GM18502 (cell line): Measurements from ENCODE around the gene MGAT5B.
A peak's percentile ranks its signal among the peaks of the same experiment; 100 is the strongest.
"Not testable (repeated sequence)": the region's sequence is repeated elsewhere in the genome, so short reads cannot be mapped to it uniquely, and the experiment has no call there.

Source experiments
- ATAC-seq: cut with Tn5 transposase; IDR thresholded peaks from one replicate; pipeline ENCODE4 v1.9.1; 2021; ENCODE audit warnings: mild to moderate bottlenecking; ENCODE audit not compliant: unreplicated experiment, poor library complexity

MGAT5B gene

GRCh38 chr17:76844846-76845245 lies 23.4 kb upstream of the MGAT5B start:
- ATAC-seq, result no peak

GRCh38 chr17:76845541-76846017 lies 22.6 kb upstream of the MGAT5B start:
- no peak for ATAC-seq

GRCh38 chr17:76847031-76847430 lies 21.2 kb upstream of the MGAT5B start:
- ATAC-seq, result no peak

- no peak for ATAC-seq
Observed at GRCh38 chr17:76848670-76849069, 19.5 kb upstream of the MGAT5B start.

- not testable (repeated sequence) for ATAC-seq
Observed at GRCh38 chr17:76849160-76849559, 19.0 kb upstream of the MGAT5B start.

- no peak for ATAC-seq
Observed at GRCh38 chr17:76852843-76853242, 15.4 kb upstream of the MGAT5B start.

GRCh38 chr17:76855105-76855504 lies 13.1 kb upstream of the MGAT5B start:
- no peak for ATAC-seq

- ATAC-seq, result no peak
Observed at GRCh38 chr17:76862079-76862478, 6.1 kb upstream of the MGAT5B start.

- ATAC-seq, result no peak
Observed at GRCh38 chr17:76862494-76862893, 5.7 kb upstream of the MGAT5B start.

GRCh38 chr17:76864024-76864423 lies 4.2 kb upstream of the MGAT5B start:
- ATAC-seq, result no peak

GRCh38 chr17:76865174-76865573 lies 3.0 kb upstream of the MGAT5B start:
- no peak for ATAC-seq

- ATAC-seq, result no peak
Observed at GRCh38 chr17:76866203-76866602, 2.0 kb upstream of the MGAT5B start.

- ATAC-seq, result no peak
Observed at GRCh38 chr17:76866774-76867577, 1.2 kb upstream of the MGAT5B start.

- ATAC-seq, result no peak
Observed at GRCh38 chr17:76867578-76868175, 527 bp upstream of the MGAT5B start.

GRCh38 chr17:76868669-76869495 lies 678 bp downstream of the MGAT5B start:
- peak; percentile 6 for ATAC-seq

GRCh38 chr17:76869496-76870376 lies 1.5 kb downstream of the MGAT5B start:
- ATAC-seq, result no peak

- no peak for ATAC-seq
Observed at GRCh38 chr17:76870377-76870714, 2.1 kb downstream of the MGAT5B start.

- ATAC-seq, result no peak
Observed at GRCh38 chr17:76871668-76872067, 3.5 kb downstream of the MGAT5B start.

GRCh38 chr17:76872221-76872873 lies 4.1 kb downstream of the MGAT5B start:
- ATAC-seq, result no peak

- ATAC-seq, result no peak
Observed at GRCh38 chr17:76872874-76873221, 4.6 kb downstream of the MGAT5B start.
